ENCODE measurements around the gene RNF186. TPM values are rescaled to one million over a fixed set of nuclear protein-coding genes. Genes with fewer than 3 reads are reported as not detected.

The RNF186 gene
- total and polyA plus RNA-seq, 2 experiments from 2014 or later, result 0.93 to 1.4 TPM

- no peak for TF ChIP-seq EZH2 (IDR thresholded peaks at IDR 0.05; ENCODE audit: borderline replicate concordance)
- no peak for TF ChIP-seq EZH2phosphoT487 (IDR thresholded peaks at IDR 0.05; ENCODE audit: low read depth, severe bottlenecking, unreplicated experiment)
- TF ChIP-seq, protein P1, sequence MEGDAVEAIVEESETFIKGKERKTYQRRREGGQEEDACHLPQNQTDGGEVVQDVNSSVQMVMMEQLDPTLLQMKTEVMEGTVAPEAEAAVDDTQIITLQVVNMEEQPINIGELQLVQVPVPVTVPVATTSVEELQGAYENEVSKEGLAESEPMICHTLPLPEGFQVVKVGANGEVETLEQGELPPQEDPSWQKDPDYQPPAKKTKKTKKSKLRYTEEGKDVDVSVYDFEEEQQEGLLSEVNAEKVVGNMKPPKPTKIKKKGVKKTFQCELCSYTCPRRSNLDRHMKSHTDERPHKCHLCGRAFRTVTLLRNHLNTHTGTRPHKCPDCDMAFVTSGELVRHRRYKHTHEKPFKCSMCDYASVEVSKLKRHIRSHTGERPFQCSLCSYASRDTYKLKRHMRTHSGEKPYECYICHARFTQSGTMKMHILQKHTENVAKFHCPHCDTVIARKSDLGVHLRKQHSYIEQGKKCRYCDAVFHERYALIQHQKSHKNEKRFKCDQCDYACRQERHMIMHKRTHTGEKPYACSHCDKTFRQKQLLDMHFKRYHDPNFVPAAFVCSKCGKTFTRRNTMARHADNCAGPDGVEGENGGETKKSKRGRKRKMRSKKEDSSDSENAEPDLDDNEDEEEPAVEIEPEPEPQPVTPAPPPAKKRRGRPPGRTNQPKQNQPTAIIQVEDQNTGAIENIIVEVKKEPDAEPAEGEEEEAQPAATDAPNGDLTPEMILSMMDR (IDR thresholded peaks at IDR 0.05; ENCODE audit: poor library complexity), result no peak
- 74% methylated on average over 6 of the region's 6 CpGs for WGBS (ENCODE audit: low lambda C conversion rate, missing lambda C conversion rate)
- H3K9me2 ChIP-seq (replicated peaks; ENCODE audit: insufficient read depth), result no peaks in the 10 kb centered on the region
- DNase-seq (ENCODE audit: low spot score), result peak; percentile 52
- no peak overlapping the region for H3K4me3 ChIP-seq
- peak overlapping the region; percentile 71 for H3K27ac ChIP-seq
- no peak overlapping the region for H2AFZ ChIP-seq
- H3K4me2 ChIP-seq, result no peak overlapping the region
- no peaks in the 10 kb centered on the region for H3K9me3 ChIP-seq (ENCODE audit: low read depth)
- peaks cover 16% of the 10 kb centered on the region for H3K4me1 ChIP-seq (ENCODE audit: insufficient read depth)
- H4K20me1 ChIP-seq (ENCODE audit: insufficient read depth, poor library complexity, severe bottlenecking), result no peaks in the 10 kb centered on the region
- no peaks in the 10 kb centered on the region for H3K36me3 ChIP-seq (replicated peaks; ENCODE audit: insufficient read depth, low read depth)
- H3K79me2 ChIP-seq, result no peaks in the 10 kb centered on the region
- no peaks in the 10 kb centered on the region for H3K27me3 ChIP-seq
Measured at GRCh38 chr1:19804831-19805251, 10.2 kb downstream of the RNF186 start.

DNA sequence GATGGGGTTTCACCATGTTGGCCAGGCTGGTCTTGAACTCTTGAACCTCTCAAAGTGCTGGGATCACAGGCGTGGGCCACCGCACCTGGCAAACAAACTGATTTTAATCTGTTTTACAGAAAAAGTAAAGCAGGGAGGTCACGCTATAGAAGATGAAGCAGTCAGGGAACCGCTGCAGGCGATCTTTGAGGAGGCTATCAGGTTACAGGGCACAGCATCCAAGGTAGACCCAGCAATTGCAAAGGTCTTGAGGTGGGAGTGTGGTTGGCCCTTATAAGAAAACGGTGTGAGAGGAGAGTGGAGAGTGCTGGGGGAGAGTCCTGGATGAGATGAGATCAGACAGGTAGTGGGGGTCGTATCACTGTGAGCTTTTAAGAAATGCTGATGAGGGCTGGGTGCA is 12.8 kb downstream of the RNF186 start:
- TF ChIP-seq, protein P1 (IDR thresholded peaks at IDR 0.05; ENCODE audit: poor library complexity), result no peak
- TF ChIP-seq EZH2 (IDR thresholded peaks at IDR 0.05; ENCODE audit: borderline replicate concordance) (no peak), EZH2phosphoT487 (IDR thresholded peaks at IDR 0.05; ENCODE audit: low read depth, severe bottlenecking, unreplicated experiment) (no peak)
- no peak for DNase-seq (ENCODE audit: low spot score)
- Histone ChIP-seq H3K79me2 (no peaks in the 10 kb centered on the region), H2AFZ (no peak overlapping the region), H3K9me2 (replicated peaks; ENCODE audit: insufficient read depth) (no peaks in the 10 kb centered on the region), H3K4me3 (no peak overlapping the region), H3K4me1 (ENCODE audit: insufficient read depth) (peaks cover 25% of the 10 kb centered on the region), H3K27me3 (no peaks in the 10 kb centered on the region), H3K4me2 (no peak overlapping the region), H3K27ac (no peak overlapping the region), H3K36me3 (replicated peaks; ENCODE audit: insufficient read depth, low read depth) (no peaks in the 10 kb centered on the region), H3K9me3 (ENCODE audit: low read depth) (no peaks in the 10 kb centered on the region), H4K20me1 (ENCODE audit: insufficient read depth, poor library complexity, severe bottlenecking) (no peaks in the 10 kb centered on the region)
- 37% methylated on average over 7 of the region's 7 CpGs for WGBS (ENCODE audit: low lambda C conversion rate, missing lambda C conversion rate)

GRCh38 chr1:19800076-19800804 is 14.8 kb downstream of the RNF186 start:
- H2AFZ ChIP-seq, result peak overlapping the region; percentile 93
- peak overlapping the region; percentile 94 for H3K27ac ChIP-seq
- H4K20me1 ChIP-seq (ENCODE audit: insufficient read depth, poor library complexity, severe bottlenecking), result no peaks in the 10 kb centered on the region
- peak; percentile 58 for DNase-seq (ENCODE audit: low spot score)
- WGBS (ENCODE audit: low lambda C conversion rate, missing lambda C conversion rate), result 21% methylated on average over 32 of the region's 33 CpGs
- H3K79me2 ChIP-seq, result no peaks in the 10 kb centered on the region
- no peak for TF ChIP-seq EZH2 (IDR thresholded peaks at IDR 0.05; ENCODE audit: borderline replicate concordance)
- TF ChIP-seq, protein P1 (IDR thresholded peaks at IDR 0.05; ENCODE audit: poor library complexity), result no peak
- no peak for TF ChIP-seq EZH2phosphoT487 (IDR thresholded peaks at IDR 0.05; ENCODE audit: low read depth, severe bottlenecking, unreplicated experiment)
- no peaks in the 10 kb centered on the region for H3K36me3 ChIP-seq (replicated peaks; ENCODE audit: insufficient read depth, low read depth)
- peak overlapping the region; percentile 40 for H3K4me3 ChIP-seq
- peaks cover 21% of the 10 kb centered on the region for H3K4me1 ChIP-seq (ENCODE audit: insufficient read depth)
- no peaks in the 10 kb centered on the region for H3K27me3 ChIP-seq
- H3K9me2 ChIP-seq (replicated peaks; ENCODE audit: insufficient read depth), result no peaks in the 10 kb centered on the region
- H3K9me3 ChIP-seq (ENCODE audit: low read depth), result no peaks in the 10 kb centered on the region
- peak overlapping the region; percentile 97 for H3K4me2 ChIP-seq
